BE2C (cell line): ENCODE results near the gene ERG.

Experiments
- DNase-seq: peaks from one replicate; pipeline ENCODE4 v3.0.0-alpha.2; 2020
- H3K27me3 ChIP-seq: fragments of 250-450 bp; sonication (Bioruptor Pico); 2 replicates; pipeline ENCODE4 v1.5.1; 2020; ENCODE audit warnings: mild to moderate bottlenecking
- H3K36me3 ChIP-seq: fragments of 250-450 bp; sonication (Bioruptor Pico); 2 replicates; pipeline ENCODE4 v1.5.1; 2020; ENCODE audit warnings: mild to moderate bottlenecking
- H3K4me1 ChIP-seq: fragments of 250-450 bp; sonication (Bioruptor Pico); 2 replicates; pipeline ENCODE4 v1.5.1; 2020
- H3K4me3 ChIP-seq: 2 replicates; pipeline ENCODE4 v1.5.1; 2011; ENCODE audit warnings: low read depth, low read length
- H3K9me3 ChIP-seq: fragments of 250-450 bp; sonication (Bioruptor Pico); 2 replicates; pipeline ENCODE4 v1.5.1; 2020
- TF ChIP-seq, protein P1 (sequence below): IDR thresholded peaks from 2 replicates; pipeline ENCODE4 v1.5.1; 2012; ENCODE audit warnings: mild to moderate bottlenecking, low read depth, low read length

Gene ERG

DNA sequence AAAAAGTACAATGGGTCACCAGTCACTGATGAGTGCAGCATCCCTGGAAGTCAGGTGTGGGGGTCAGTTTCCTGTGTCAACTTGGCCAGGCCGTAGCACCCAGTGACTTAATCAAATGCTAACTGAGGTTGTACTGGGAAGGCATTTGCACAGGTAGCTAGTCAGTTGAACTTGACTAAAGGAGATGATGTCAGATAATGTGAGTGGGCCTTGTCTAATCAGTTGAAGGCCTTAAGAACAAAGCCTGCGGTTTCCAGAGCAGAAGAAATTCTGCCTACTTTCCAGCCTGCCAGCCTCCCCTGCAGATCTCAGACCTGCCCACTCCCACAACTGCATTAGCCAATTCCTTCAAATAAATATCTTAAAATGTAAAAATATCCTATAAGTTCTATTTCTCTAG, 57.1 kb downstream of the ERG start:
- Histone ChIP-seq H3K4me1 (no peaks in the 10 kb centered on the region), H3K27me3 (no peaks in the 10 kb centered on the region), H3K4me3 (no peak overlapping the region), H3K36me3 (no peaks in the 10 kb centered on the region), H3K9me3 (no peaks in the 10 kb centered on the region; the same call in 1 of the 2 replicates)
- TF ChIP-seq, protein P1, sequence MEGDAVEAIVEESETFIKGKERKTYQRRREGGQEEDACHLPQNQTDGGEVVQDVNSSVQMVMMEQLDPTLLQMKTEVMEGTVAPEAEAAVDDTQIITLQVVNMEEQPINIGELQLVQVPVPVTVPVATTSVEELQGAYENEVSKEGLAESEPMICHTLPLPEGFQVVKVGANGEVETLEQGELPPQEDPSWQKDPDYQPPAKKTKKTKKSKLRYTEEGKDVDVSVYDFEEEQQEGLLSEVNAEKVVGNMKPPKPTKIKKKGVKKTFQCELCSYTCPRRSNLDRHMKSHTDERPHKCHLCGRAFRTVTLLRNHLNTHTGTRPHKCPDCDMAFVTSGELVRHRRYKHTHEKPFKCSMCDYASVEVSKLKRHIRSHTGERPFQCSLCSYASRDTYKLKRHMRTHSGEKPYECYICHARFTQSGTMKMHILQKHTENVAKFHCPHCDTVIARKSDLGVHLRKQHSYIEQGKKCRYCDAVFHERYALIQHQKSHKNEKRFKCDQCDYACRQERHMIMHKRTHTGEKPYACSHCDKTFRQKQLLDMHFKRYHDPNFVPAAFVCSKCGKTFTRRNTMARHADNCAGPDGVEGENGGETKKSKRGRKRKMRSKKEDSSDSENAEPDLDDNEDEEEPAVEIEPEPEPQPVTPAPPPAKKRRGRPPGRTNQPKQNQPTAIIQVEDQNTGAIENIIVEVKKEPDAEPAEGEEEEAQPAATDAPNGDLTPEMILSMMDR = no peak
- no peak for DNase-seq

GRCh38 chr21:38440746-38441145, 57.5 kb downstream of the ERG start:
- Histone ChIP-seq H3K4me3 (no peak overlapping the region), H3K36me3 (no peaks in the 10 kb centered on the region), H3K9me3 (no peaks in the 10 kb centered on the region; the same call in 1 of the 2 replicates), H3K4me1 (no peaks in the 10 kb centered on the region), H3K27me3 (no peaks in the 10 kb centered on the region)
- TF ChIP-seq, protein P1 = no peak
- no peak for DNase-seq

DNA sequence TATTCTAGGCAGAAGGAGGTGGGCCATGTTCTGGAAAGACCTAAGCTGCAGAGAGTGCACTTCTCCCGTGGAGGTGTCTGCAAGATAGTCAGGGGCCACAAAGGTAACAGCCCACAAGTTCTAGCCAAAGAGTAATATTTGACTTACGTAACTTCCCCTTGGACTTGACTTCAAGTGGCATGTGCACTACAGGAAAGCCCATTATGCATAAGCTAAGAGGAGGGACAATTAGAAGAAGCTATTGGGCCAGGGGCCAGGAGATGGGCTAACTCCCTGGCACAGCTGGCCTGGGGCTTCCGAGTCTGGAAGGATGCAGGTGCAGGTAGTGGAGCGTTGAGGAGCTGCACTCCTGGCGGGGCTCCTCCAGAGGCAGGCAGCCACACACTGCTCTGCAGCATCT, 58.3 kb downstream of the ERG start:
- Histone ChIP-seq H3K36me3 (no peaks in the 10 kb centered on the region), H3K9me3 (no peaks in the 10 kb centered on the region; the same call in 1 of the 2 replicates), H3K27me3 (no peaks in the 10 kb centered on the region), H3K4me3 (no peak overlapping the region), H3K4me1 (no peaks in the 10 kb centered on the region)
- TF ChIP-seq, protein P1 = no peak
- DNase-seq = no peak

DNA sequence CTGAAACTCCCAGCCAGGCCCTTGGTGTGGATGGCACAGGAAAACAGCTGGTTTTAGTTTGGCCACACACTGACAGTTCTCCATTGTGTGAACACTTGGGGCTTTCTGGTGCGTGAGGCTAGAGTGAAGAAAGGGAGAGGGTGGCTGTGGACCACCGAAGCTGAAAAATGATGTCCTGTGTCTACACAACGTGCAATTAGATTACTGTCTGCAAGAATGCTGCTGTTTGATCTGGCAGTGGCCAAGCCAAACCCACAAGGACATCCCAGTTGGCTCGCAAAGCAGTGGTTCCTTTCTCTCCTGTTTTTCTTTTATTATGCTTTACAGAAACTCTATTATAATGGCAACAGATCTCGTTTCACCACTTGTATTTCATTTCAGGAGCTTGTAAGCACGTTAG, 58.9 kb downstream of the ERG start:
- Histone ChIP-seq H3K4me1 (no peaks in the 10 kb centered on the region), H3K36me3 (no peaks in the 10 kb centered on the region), H3K9me3 (no peaks in the 10 kb centered on the region; the same call in 1 of the 2 replicates), H3K27me3 (no peaks in the 10 kb centered on the region), H3K4me3 (no peak overlapping the region)
- TF ChIP-seq, protein P1 = no peak
- DNase-seq = no peak

GRCh38 chr21:38438462-38438893, 59.8 kb downstream of the ERG start:
- H3K27me3 ChIP-seq = no peaks in the 10 kb centered on the region
- no peaks in the 10 kb centered on the region for H3K4me1 ChIP-seq
- no peaks in the 10 kb centered on the region for H3K36me3 ChIP-seq
- TF ChIP-seq, protein P1 = no peak
- H3K9me3 ChIP-seq = no peaks in the 10 kb centered on the region; the same call in 1 of the 2 replicates
- no peak for DNase-seq
- no peak overlapping the region for H3K4me3 ChIP-seq

- TF ChIP-seq, protein P1 = no peak
Measured at GRCh38 chr21:38436341-38436740, 61.9 kb downstream of the ERG start.

More at GRCh38 chr21:38436341-38436740, 61.9 kb downstream of the ERG start:
- no peaks in the 10 kb centered on the region for H3K4me1 ChIP-seq
- H3K36me3 ChIP-seq = no peaks in the 10 kb centered on the region
- DNase-seq = no peak
- no peak overlapping the region for H3K4me3 ChIP-seq
- H3K27me3 ChIP-seq = no peaks in the 10 kb centered on the region
- no peaks in the 10 kb centered on the region; the same call in 1 of the 2 replicates for H3K9me3 ChIP-seq
